DMS53 treated with DMSO at 0.1 percent for 48 hours (cell line): ENCODE results near the gene AK9.
"Not testable (repeated sequence)": the region's sequence is repeated elsewhere in the genome, so short reads cannot be mapped to it uniquely, and the experiment has no call there.

Experiments used
- DNase-seq: peaks from one replicate; lab custom pipeline; 2025; ENCODE audit not compliant: unreplicated experiment; lab: John Stamatoyannopoulos, UW

Gene AK9

DNA sequence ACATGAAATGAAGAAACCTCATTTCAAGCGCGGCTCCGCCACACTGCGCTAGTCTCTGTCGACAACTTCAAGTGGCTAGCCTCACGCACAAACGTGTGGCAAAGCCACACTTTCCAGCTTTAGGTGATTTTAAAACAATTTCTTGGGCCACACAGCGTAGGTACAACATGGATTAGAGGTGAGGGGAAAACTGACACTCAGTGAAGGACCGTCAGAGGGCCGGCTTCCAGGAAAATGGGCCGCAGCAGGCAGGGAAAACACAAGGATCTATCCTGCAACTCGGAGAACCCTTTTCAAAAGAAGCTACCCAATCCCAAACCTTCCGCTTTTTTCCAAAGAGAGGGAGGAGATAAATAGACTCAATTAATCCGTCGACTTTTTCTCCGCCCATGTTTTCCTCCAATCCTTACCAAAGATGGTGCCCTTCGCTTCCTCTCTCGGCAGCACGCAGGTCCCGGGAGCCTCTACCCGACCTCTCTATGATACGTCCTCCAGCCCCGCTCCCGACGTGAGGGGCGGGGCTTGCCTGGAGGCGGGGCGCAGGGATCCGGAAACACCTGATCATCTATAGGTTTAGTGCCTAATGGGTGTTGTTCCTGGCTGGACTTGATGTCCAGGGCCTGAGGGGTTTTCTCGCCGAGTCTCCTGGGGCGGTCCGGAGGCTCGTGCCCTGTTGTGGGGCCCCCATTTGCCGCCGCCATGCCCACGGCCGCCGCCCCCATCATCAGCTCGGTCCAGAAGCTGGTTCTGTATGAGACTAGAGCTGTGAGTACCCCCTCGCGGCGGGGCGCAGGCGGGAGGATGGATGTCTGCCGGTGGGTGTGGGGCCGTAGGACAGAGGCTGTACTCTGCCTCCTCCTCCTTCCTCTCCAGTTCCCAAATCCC lies at the start of gene AK9, which contains the start of gene FIG4:
Gene AK9, minus strand, starts transcription at position 466 of the 885 bp plus-strand sequence. CDS start 15,457 bp downstream, outside the sequence.
Gene FIG4, plus strand, starts transcription at position 560 of the 885 bp plus-strand sequence. Its CDS starts 140 bp downstream, at position 700.
- DNase-seq, result peak; percentile 93

DNA sequence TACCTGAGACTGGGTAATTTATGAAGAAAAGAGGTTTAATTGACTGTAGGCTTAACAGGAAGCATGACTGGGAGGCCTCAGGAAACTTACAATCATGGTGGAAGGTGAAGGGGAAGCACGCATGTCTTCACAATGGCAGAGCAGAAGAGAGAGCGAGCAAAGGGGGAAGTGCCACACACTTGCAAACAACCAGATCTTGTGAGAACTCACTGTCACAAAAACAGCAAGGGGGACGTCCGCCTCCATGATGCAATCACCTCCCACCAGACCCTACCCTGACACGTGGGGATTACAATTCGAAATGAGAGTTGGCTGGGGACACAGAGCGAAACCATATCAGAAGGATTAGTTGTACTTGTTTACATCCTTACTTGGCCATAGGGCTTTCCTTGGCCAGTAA lies 49.8 kb upstream of the AK9 start:
- DNase-seq, result no peak

DNA sequence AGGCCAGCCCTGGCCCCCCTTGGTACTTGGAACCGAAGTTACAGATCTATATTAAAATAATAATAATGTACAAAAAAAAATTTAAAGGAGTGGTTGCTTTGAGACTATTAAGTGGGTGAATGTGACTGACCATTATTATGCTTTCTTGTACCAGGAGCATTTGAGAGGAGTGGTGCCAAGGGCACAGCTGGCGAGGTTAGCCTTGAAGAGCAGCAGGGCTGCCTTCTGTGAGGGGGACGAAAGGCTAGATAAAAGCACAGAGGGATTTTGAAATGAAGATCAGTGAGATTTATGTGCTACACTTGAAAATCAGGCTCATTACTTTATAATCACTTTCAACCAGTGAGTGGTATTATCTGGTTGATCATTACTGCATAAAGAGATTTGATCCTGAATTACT lies 48.7 kb upstream of the AK9 start:
- no peak for DNase-seq

DNA sequence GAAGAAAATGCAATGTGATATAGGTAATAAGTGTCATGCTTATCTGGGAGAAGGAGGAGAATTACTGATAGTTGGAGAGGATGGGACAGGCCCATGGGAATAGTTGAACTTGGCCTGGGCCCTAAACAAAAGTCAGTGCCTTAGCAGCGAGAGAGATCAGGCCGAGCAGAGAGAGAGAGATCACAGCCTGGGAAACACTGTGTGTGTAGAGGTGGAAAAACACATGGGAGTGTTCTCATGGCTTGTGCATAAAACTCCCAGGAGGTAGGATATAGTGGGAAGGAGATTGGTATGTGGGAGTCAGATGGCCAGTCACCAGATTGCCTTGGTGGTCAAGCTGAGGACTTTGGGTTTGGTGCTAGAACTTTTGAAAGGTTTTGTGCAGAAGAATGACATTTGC lies 47.7 kb upstream of the AK9 start:
- no peak for DNase-seq

DNA sequence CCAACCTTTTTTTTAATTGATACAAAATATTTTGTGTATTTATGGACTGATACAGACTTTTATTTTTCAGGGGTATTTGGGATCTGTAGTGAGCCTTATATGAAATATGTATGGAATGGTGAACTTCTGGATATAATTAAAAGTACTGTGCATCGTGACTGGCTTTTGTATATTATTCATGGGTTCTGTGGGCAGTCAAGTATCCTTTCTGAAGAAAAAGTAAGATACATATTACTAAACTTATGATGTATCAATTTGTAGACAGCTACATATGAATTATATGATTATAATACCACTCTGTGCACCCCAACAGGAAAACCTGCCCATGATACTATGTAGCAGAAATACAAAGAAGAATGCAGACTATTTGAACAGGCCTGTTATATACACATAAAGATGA lies 47.3 kb upstream of the AK9 start:
- DNase-seq, result no peak

DNA sequence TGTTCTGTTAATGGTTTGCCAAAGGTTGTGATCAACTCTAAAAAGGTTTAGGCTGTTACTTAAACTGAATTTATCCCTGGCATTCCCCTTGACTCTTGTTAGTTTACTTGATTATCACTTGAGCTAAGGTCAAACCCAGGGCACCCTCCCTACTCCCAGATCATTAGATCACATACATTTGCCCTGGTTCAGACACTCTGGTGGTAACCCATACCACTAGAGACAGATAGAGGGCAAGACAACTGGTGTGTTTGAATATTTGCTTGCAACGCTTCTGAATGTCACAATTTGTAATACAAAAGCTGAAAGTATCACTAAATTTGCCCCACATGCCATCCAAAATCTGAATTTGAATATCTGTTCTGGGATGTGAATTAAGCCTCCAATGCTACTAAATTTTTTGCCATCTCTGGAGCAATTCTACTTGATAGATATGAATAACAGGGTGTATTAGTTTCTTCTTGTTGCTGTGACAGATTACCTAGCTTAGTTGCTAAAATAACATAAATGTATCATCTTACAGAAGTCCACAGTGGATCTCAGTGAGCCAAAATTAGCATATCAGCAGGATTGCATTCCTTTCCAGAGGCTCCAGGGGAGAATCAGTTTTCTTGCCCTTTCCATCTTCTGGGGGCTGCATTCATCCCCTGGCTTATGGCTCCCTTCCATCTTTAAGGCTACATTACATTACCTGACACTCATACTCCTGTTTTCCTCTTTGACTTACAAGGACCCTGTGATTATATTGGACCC lies 45.4 kb upstream of the AK9 start:
- DNase-seq, result no peak

DNA sequence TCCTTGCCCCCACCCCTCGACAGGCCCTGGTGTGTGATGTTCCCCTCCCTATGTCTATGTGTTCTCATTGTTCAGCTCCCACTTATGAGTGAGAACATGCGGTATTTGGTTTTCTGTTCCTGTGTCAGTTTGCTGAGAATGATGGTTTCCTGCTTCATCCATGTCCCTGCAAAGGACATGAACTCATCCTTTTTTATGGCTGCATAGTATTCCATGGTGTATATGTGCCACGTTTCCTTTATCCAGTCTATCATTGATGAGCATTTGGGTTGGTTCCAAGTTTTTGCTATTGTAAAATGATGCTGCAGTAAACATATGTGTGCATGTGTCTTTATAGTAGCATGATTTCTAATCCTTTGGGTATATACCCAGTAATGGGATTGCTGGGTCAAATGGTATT lies 34.2 kb upstream of the AK9 start:
- not testable (repeated sequence) for DNase-seq

DNA sequence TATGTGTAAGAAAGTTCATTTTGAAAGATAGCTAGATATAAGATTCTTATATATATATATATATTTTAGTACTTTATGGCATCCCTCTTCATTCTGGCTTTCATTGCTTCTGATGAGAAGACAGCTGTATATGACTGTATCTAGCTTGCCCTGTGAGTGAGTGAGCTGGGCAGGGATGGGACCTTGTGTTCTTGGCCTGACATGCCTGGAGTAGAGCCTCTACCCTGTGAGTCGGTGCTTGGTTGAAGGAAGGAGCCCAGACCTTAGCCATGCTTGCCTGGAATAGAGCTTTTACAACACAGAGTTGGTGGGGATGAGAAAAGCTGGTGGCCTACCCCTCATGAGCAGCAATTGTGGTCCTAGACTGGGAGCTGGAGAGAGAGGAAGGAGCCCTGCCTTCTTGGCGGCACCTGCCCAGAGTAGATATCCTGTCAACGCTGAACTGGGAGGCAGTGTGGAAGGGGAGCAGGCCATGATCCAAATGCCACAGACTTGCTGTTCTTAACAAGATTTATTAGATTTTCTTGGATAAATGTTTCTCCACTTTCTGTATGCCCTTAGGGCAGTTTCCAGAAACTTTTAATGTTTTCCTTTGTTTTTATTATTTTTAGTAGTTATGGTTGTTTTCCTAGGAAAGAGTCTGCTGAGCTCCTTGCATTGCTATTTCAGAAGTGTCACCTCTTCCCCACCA lies 31.7 kb upstream of the AK9 start:
- DNase-seq, result no peak

DNA sequence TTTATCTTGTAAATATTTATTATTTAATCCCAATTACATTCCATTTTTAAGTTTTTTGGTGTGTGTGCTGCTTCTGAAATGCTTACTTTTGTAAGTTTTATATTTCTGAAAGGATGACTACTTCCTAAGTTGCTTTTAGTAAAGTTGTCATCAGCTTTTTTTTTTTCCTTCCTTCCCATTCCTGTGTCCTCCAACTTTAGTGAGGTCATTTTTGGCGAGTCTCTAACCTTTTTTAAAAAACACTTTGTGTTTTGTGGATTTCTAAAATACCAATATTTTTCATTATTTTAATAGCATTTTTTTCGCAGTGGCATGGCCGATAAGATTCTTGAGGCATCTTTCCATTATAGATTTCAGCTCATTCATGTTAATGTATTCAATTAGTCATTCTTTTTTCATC lies 31.0 kb upstream of the AK9 start:
- DNase-seq, result no peak

DNA sequence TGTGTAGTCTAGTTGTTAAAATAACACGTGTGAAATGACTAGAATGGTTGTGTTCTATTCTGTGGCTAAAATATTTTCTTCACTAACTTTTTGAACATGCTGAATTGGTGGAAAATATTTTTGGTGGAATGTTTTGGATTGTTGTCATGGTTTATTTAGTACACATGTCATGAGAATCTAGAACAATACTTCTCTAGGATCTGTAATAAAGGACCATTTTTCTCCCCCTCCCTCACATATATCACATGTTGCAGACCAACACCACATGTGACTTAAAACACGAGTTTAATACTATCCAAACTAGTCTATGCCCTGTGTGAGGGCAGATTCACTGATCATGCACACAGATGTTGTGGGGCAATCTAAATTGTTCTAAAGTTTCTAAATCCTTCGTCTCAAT lies 29.3 kb upstream of the AK9 start:
- no peak for DNase-seq

DNA sequence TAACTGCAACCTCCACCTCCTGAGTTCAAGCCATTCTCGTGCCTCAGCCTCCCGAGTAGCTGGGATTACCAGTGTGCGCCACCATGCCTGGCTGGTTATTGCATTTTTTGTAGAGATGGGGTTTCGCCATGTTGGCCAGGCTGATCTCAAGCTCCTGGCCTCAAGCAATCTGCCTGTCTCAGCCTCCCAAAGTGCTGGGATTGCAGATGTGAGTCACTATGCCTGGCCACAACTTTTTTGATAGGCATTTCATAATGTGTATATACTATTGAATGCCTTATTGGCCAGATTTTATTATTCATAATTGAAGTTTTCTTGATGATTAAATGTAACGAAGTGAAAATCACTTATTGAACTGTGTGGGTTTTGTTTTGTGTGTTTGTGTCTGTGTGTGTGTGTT lies 28.0 kb upstream of the AK9 start:
- DNase-seq, result no peak

DNA sequence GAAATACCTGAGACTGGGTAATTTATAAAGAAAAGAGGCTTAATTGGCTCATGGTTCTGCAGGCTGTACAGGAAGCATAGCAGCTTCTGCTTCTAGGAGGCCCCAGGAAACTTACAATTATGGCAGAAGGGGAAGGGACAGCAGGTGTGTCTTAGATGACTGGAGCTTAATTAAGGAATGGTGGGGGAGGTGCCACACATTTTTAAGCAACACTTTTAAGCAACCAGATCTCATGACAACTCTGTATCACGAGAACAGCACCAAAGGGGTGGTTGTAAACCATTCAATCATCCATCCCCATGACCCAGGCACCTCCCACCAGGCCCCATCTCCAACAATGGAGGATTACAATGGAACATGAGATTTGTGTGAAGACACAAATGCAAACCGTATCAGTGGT lies 27.0 kb upstream of the AK9 start:
- no peak for DNase-seq

DNA sequence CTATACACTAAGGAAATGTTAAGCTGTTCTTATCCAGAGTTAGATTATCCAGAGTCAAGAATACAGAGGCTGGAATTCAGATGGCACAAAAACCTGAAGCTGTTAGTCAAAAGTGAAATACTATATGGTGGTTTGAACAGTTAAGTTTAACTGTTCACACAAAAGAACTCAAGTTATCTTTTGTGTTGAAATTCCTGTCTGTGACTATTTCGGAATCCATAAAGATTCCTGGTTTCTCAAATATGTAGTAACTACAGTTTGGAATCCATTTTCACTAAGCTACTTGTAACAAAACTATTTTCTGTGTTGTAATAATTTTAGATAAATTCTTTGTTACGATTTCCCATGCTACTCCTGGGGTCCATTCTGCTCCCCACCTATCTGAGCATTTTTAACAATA lies 24.6 kb upstream of the AK9 start:
- DNase-seq, result no peak

DNA sequence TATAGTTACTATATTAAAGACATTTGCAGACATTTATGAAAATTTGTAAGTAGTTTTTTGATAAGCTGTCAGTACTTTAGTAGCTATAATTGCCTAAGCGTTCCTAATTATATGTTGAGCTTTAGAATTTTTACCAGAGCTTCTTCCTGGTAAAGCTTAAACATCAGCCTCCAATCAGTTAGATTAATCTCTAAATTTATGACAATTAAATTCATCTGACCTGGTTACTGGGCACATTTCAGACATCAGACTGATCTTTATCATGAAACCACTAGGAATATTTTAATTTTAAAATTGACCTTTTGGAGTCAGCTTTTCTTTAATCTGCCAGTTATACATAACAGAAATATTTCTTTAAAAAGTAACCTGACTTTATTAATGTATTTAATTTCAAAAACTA lies 23.6 kb upstream of the AK9 start:
- no peak for DNase-seq

DNA sequence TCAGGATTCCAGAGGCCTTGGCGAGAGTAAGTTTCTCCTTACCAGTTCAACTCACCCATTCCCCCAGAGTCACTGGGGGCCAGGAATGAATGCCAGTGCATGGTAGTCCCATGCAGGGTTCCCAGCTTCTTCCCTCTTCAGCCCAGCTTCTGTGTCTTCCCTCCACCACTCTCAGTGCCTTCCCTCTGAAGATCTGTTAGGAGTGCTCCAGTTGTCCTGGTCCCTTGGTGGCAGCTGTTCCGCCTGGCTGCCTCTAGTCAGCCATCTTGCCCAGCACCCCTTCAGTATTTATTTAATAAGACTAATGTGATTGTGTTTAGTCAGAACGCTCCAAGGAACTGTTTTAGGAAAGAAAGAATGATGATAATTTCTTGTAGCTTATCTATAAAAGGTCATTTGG lies 23.2 kb upstream of the AK9 start:
- no peak for DNase-seq

DNA sequence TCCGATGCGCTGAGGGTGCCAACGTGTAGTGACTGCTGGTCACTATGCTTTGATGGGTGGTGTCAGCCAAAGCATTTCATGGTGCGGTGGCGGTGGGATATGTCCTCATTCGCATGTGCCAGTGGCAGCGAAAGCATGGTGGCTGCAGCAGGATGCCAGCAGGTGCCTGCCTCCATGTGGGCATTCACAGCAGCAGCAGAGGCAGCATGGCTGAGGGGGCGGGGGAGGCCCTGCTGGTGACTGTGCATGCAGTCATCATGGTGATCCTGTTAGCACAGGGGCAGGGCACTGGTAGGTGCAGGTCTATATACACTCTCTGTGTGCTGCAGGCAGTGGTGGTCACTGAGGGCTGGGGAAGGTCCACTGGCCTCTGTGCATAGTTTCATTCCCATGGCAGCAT lies 22.1 kb upstream of the AK9 start:
- DNase-seq, result no peak

DNA sequence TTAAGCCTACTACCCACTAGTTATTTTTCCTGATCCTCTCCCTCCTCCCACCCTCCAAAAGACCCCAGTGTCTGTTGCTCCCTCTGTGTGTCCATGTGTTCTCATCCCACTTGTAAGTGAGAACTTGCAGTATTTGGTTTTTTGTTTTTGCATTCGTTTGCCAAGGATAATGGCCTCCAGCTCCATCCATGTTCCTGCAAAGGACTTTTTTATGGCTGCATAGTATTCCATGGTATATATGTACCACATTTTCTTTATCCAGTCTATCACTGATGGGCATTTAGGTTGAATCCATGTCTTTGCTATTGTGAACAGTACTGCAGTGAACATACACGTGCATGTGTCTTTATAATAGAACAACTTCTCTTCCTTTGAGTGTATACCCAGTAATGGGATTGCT lies 17.1 kb upstream of the AK9 start:
- DNase-seq, result not testable (repeated sequence)

DNA sequence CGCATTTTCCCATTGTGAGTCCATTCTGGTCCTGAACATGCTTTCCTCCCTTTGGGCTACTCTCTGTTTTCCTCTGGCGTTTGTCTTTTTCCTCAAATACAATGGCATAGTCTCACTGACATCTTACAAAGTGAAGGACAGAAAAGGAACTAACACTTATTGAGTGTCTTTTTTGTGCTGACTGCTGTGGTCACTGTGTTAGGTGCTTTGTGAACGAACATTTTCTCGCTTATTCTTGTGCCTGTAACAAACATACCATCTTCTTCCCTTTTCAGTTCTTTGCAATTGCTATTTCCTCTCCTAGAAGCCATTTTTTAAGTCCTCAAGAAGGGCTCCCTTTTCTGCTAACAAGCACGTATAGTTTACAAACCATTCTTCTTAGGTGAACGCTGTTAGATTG lies 15.5 kb upstream of the AK9 start:
- no peak for DNase-seq

DNA sequence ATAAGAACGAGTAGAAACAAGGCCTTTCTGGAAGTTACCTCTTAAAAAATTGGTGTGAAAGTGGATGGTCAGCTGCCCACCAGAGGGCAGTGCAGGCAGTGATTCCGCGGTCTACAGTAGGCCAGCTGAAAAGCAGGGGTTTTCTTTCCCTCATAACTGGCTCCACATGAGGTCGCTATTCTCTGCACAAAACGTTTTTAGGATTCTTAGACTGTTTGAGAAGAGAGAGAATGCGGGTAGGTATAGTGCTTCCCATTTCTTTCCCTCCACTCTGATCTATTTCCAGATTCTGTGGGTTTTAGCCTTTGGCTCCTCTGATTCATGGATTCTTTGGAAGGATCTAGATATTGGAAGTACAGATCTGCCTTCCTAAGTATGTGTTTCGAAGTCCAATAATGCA lies 14.3 kb upstream of the AK9 start:
- peak; percentile 75 for DNase-seq

DNA sequence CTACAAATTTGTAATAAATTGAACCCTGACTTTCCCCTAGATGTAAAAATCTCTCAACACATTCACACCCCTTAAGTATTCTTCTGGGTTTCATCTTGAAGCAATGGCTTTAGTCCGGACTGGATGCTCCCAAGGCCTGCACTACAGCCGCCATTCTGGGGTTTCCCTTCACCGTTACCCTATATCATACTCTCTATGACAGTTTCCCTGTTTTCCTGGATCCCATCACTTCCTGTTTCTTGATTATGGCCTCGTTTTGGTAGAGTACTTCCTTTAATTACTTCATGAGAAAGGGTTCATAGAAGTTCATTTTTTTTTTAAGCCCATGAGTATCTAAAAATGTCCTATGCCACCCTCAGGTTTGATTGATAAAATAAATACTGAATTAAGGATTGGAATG lies 11.8 kb upstream of the AK9 start:
- DNase-seq, result no peak

DNA sequence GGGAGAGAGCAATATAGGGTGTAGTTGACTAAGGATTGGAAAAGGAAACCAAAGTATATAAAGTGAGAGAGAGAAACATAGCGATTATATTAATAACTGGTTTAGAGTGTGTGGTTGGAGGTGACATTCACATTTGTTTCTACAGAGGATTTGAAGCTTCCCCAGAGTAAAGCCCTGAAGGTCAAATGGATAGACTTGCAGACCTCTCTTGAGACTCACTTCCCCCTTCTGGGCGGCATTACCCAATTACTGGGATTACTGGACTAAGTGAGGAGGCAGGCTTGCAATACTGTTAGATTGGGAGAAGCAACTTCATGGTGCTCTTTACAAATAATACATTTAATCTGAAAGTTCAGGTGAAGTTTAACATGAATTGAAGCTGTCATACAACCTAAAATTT lies 10.8 kb upstream of the AK9 start:
- DNase-seq, result no peak

DNA sequence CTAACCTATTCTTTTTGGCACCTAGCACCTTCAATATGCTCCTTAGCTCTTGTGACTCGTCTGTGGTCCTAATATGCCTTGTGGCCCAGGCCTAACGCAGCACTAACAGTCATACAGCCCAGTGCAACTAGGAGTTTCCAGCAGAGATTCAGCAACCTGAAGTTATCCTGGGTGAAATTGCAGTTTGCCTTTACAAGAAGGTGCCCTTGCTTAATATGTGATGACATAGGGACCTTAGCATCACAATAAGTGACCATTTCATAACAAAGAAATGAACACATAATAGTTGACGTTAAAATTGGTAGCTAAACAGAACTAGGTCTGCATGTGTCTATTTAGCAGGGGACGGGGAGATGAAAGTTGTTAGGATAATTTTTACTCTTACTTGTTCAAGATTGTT lies 10.2 kb upstream of the AK9 start:
- DNase-seq, result no peak
